ENCODE measurements around the gene DTNB.

GRCh38 chr2:25417715-25418369 lies 255.5 kb downstream of the DTNB start:
- TF ChIP-seq CTCF (IDR thresholded peaks at IDR 0.05; ENCODE audit: poor library complexity) (no peak), EZH2 (IDR thresholded peaks at IDR 0.05; ENCODE audit: borderline replicate concordance) (no peak)
